A549 (cell line): ENCODE data around the gene RTL1.

ENCODE experiments used
- CEBPB ChIP-seq, 2 experiments: fragments of >200 bp in 1 of 2; sonication (Bioruptor Twin) in 1 of 2; formaldehyde crosslinking in 1 of 2; IDR thresholded peaks; 2 replicates each; pipeline ENCODE4 v1.6.1; 2012 to 2016
- CTCF ChIP-seq: fragments of >200 bp; sonication (Bioruptor Twin); formaldehyde crosslinking; IDR thresholded peaks from 3 replicates; pipeline ENCODE4 v1.5.1; 2016
- E2F6 ChIP-seq: IDR thresholded peaks from 2 replicates; pipeline ENCODE4 v1.6.1; 2012; ENCODE audit warnings: low read depth, borderline replicate concordance
- EP300 ChIP-seq, 2 experiments: fragments of >200 bp; sonication (Bioruptor Twin); formaldehyde crosslinking; IDR thresholded peaks; 2 replicates in 1 of 2; 3 replicates in 1 of 2; pipeline ENCODE4 v1.6.1; 2016 to 2017
- JUN ChIP-seq, 2 experiments: fragments of >200 bp; sonication (Bioruptor Twin); formaldehyde crosslinking; IDR thresholded peaks; 2 replicates in 1 of 2; 3 replicates in 1 of 2; pipeline ENCODE4 v1.6.1; 2016 to 2017
- KDM1A ChIP-seq: fragments of 200-600 bp; sonication (generic); IDR thresholded peaks from 2 replicates; pipeline ENCODE4 v1.6.1; 2016; ENCODE audit warnings: low read depth, mild to moderate bottlenecking
- PBX3 ChIP-seq: IDR thresholded peaks from 2 replicates; pipeline ENCODE4 v1.6.1; 2012
- POLR2A ChIP-seq: IDR thresholded peaks from 2 replicates; pipeline ENCODE4 v1.6.1; 2012; ENCODE audit warnings: mild to moderate bottlenecking, low read length
- RAD21 ChIP-seq, 2 experiments: fragments of >200 bp in 1 of 2; sonication (Bioruptor Twin) in 1 of 2; formaldehyde crosslinking in 1 of 2; IDR thresholded peaks in 1 of 2; conservative IDR thresholded peaks in 1 of 2; 2 replicates in 1 of 2; 3 replicates in 1 of 2; pipeline ENCODE4 v1.6.1; 2012 to 2018; ENCODE audit warnings: inconsistent platforms in 1 of 2
- RARB ChIP-seq: fragments of 250-450 bp; sonication (Bioruptor Pico); IDR thresholded peaks from 2 replicates; pipeline ENCODE4 v1.8.0; 2021; ENCODE audit warnings: mild to moderate bottlenecking, moderate library complexity
- RFX5 ChIP-seq: fragments of 450-650 bp; IDR thresholded peaks from 2 replicates; pipeline ENCODE4 v1.7.1; 2014; ENCODE audit warnings: antibody characterized with exemption, mild to moderate bottlenecking, moderate library complexity
- ZFP36 ChIP-seq: fragments of 450-650 bp; IDR thresholded peaks from 2 replicates; pipeline ENCODE4 v1.6.1; 2014; ENCODE audit warnings: borderline replicate concordance; ENCODE audit not compliant: partially characterized antibody
- TF ChIP-seq, protein P1 (sequence below): fragments of >200 bp; sonication (Bioruptor Twin); formaldehyde crosslinking; IDR thresholded peaks from 3 replicates; pipeline ENCODE4 v1.6.1; 2016

DNA sequence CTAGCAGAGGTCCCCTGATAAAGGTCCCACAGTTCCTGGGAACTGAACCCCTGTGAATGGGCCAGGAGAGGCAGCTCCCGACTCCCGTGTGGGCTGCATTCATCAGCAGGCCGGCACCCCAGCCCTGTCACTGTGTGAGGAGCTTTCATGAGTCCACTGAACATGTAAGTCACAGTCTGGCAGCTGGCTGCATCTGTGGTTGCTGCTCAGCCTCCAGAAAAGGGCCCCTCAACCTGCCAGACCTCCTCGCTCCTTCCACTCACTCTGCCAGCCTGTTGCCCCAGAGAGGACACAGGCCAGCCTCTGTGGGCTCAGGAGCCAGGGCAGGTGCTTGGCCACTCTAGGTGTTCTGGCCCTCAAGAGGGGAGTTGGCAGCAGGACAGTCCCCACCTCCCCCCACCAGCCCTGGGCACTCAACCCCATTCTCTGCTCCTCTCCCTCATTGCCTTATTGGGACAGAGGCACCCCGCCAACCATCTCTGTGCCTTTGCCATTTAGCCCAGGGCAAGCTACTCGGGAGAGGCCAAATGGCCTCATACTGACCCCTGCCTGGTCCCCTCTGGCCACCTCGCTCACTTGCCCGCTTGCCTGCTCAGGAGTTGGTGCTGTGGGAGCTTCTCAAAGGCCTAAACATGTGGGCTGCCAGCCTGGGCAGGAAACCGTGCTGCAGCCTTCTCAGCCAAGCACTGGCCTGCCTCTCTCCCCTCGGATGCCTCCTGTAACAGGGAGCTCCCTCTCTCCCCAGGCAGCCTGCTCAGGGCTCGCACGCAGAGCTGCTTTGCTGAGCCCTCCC lies 1.9 kb downstream of the RTL1 start:
- TF ChIP-seq JUN (IDR thresholded peaks at IDR 0.05) (no peak), RFX5 (no peak), ZFP36 (no peak), CTCF (no peak), POLR2A (no peak), E2F6 (no peak), CEBPB (IDR thresholded peaks at IDR 0.05) (no peak), RAD21 (conservative IDR thresholded peaks at IDR 0.05 in 1 of 2, IDR thresholded peaks at IDR 0.05 in 1 of 2) (no peak), PBX3 (no peak), KDM1A (no peak), EP300 (IDR thresholded peaks at IDR 0.05) (no peak), RARB (CRISPR knock-in tag) (no peak)
- TF ChIP-seq, protein P1, sequence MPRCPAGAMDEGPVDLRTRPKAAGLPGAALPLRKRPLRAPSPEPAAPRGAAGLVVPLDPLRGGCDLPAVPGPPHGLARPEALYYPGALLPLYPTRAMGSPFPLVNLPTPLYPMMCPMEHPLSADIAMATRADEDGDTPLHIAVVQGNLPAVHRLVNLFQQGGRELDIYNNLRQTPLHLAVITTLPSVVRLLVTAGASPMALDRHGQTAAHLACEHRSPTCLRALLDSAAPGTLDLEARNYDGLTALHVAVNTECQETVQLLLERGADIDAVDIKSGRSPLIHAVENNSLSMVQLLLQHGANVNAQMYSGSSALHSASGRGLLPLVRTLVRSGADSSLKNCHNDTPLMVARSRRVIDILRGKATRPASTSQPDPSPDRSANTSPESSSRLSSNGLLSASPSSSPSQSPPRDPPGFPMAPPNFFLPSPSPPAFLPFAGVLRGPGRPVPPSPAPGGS: no peak
